PC-3 (cell line): ENCODE results near the gene FEM1C. TPM values are rescaled to one million over a fixed set of nuclear protein-coding genes. Genes with fewer than 3 reads are reported as not detected.

ENCODE experiments used
- ATAC-seq: fragments of 200-7000 bp; cut with Tn5 transposase; 2 replicates; pipeline ENCODE4 v1.9.1; 2020; ENCODE audit warnings: mild to moderate bottlenecking, moderate library complexity
- BruUV-seq: library from RNA; stranded (reverse); fragments of 400-500 nt; replicated peaks from 2 replicates; lab custom pipeline; 2021; lab: Mats Ljungman, UMichigan
- CTCF ChIA-PET: fragments of 300-600 bp; sonication (Branson Sonifier 250); formaldehyde crosslinking; loops from one replicate; lab custom pipeline; 2022; ENCODE audit warnings: antibody characterized with exemption; lab: Charles Lee
- POLR2A ChIA-PET: fragments of 300-600 bp; sonication (Branson Sonifier 250); formaldehyde crosslinking; loops from one replicate; lab custom pipeline; 2022; ENCODE audit warnings: antibody characterized with exemption; ENCODE audit not compliant: unreplicated experiment; lab: Charles Lee
- DNase-seq: peaks from one replicate; pipeline ENCODE4 v3.0.0-alpha.2; 2015
- H2AFZ ChIP-seq: fragments of 300-600 bp; sonication (generic); 2 replicates; pipeline ENCODE4 v1.6.0; 2016; ENCODE audit warnings: antibody characterized with exemption, low read length
- H3F3A ChIP-seq: fragments of 300-600 bp; sonication (generic); one replicate; pipeline ENCODE4 v1.6.0; 2017; ENCODE audit warnings: antibody characterized with exemption, low read length, control low read depth, mild to moderate bottlenecking; ENCODE audit not compliant: unreplicated experiment
- H3K27ac ChIP-seq: fragments of 300-600 bp; sonication (generic); 2 replicates; pipeline ENCODE4 v1.5.1; 2016; ENCODE audit warnings: mild to moderate bottlenecking, low read length
- H3K27me3 ChIP-seq: fragments of 300-600 bp; sonication (generic); 2 replicates; pipeline ENCODE4 v1.6.1; 2016; ENCODE audit warnings: low read length, mixed read lengths
- H3K36me3 ChIP-seq: fragments of 300-600 bp; sonication (generic); 2 replicates; pipeline ENCODE4 v1.6.1; 2016; ENCODE audit warnings: low read depth, mixed run types, low read length, mixed read lengths
- H3K4me1 ChIP-seq: fragments of 300-600 bp; sonication (generic); 2 replicates; pipeline ENCODE4 v1.5.1; 2016; ENCODE audit warnings: low read length; ENCODE audit not compliant: insufficient read depth
- H3K4me2 ChIP-seq: fragments of 300-600 bp; sonication (generic); 2 replicates; pipeline ENCODE4 v1.6.0; 2016; ENCODE audit warnings: low read length
- H3K4me3 ChIP-seq: fragments of 300-600 bp; sonication (generic); 2 replicates; pipeline ENCODE4 v1.5.1; 2016; ENCODE audit warnings: mild to moderate bottlenecking, low read length, mixed read lengths
- H3K79me2 ChIP-seq: fragments of 300-600 bp; sonication (generic); 2 replicates; pipeline ENCODE4 v1.6.1; 2017; ENCODE audit warnings: low read length, mixed read lengths
- H3K9ac ChIP-seq: fragments of 300-600 bp; sonication (generic); 2 replicates; pipeline ENCODE4 v1.6.0; 2016; ENCODE audit warnings: mild to moderate bottlenecking, low read length
- H3K9me2 ChIP-seq: fragments of 300-600 bp; sonication (generic); replicated peaks from 2 replicates; pipeline ENCODE4 v1.6.1; 2016; ENCODE audit warnings: mixed run types, low read length, mixed read lengths
- H3K9me3 ChIP-seq: fragments of 300-600 bp; sonication (generic); 2 replicates; pipeline ENCODE4 v1.6.1; 2016; ENCODE audit warnings: low read length, mixed read lengths
- H4K20me1 ChIP-seq: fragments of 300-600 bp; sonication (generic); 2 replicates; pipeline ENCODE4 v1.6.1; 2016; ENCODE audit warnings: low read length, mixed read lengths
- EZH2 ChIP-seq: fragments of 300-600 bp; sonication (generic); IDR thresholded peaks from one replicate; pipeline ENCODE4 v1.6.1; 2017; ENCODE audit warnings: antibody characterized with exemption, mild to moderate bottlenecking, low read length; ENCODE audit not compliant: unreplicated experiment
- EZH2phosphoT487 ChIP-seq: fragments of 300-600 bp; sonication (generic); IDR thresholded peaks from 2 replicates; pipeline ENCODE4 v1.6.1; 2018; ENCODE audit warnings: mild to moderate bottlenecking, antibody characterized with exemption, low read length, borderline replicate concordance
- intact Hi-C: fragments of 100-400 bp; cut with micrococcal nuclease; formaldehyde crosslinking; loops from 2 replicates; pipeline ENCODE4 v1.9.0; 2023
- total RNA-seq: library from RNA; depleted of rRNA; stranded (reverse); fragments of >200 nt; gene quantifications from 2 replicates; pipeline ENCODE4 v1.2.3, GENCODE V29; 2014
- TF ChIP-seq, protein P1 (sequence below): fragments of 300-600 bp; sonication (generic); conservative IDR thresholded peaks from 2 replicates; pipeline ENCODE4 v1.5.1; 2017; ENCODE audit warnings: antibody characterized with exemption, low read depth, mild to moderate bottlenecking, low read length

Gene FEM1C
- total RNA-seq, 1 experiment from 2014 or later = 8.4 TPM

DNA sequence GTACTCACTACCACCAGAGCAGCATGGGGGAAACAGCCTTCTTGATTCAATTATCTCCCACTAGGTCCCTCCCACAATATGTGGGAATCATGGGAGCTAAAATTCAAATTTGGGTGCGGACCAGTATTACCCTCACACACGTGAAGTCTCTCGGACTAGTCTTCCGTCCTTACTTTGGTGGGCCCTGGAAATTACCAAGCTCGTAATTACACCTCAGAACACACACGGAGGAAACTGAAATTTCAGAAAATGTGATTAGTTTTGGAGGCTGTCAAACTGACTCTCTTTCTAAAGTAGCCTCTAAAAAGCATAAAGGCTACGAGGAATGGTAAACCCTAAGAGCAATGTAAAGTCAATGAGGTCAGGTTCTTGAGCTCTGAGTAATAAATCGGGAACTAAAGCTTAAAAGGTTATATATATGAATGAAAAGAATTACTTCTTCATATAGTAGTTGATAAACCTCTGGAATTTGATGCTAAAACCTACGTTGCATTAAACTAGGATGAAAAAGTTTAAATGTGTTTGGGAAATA lies 842 bp upstream of the FEM1C start:
- H3K4me1 ChIP-seq = peaks cover 9% of the 10 kb centered on the region; the same call in 1 of the 2 replicates
- TSS peak; percentile 92 for BruUV-seq
- peaks cover 32% of the 10 kb centered on the region for H4K20me1 ChIP-seq
- H3K27me3 ChIP-seq = no peaks in the 10 kb centered on the region
- peaks cover 29% of the 10 kb centered on the region for H3K36me3 ChIP-seq
- peaks cover 40% of the 10 kb centered on the region for H3K79me2 ChIP-seq
- H3K9me3 ChIP-seq = peaks cover 6% of the 10 kb centered on the region; the same call in 1 of the 2 replicates
- TF ChIP-seq, protein P1, sequence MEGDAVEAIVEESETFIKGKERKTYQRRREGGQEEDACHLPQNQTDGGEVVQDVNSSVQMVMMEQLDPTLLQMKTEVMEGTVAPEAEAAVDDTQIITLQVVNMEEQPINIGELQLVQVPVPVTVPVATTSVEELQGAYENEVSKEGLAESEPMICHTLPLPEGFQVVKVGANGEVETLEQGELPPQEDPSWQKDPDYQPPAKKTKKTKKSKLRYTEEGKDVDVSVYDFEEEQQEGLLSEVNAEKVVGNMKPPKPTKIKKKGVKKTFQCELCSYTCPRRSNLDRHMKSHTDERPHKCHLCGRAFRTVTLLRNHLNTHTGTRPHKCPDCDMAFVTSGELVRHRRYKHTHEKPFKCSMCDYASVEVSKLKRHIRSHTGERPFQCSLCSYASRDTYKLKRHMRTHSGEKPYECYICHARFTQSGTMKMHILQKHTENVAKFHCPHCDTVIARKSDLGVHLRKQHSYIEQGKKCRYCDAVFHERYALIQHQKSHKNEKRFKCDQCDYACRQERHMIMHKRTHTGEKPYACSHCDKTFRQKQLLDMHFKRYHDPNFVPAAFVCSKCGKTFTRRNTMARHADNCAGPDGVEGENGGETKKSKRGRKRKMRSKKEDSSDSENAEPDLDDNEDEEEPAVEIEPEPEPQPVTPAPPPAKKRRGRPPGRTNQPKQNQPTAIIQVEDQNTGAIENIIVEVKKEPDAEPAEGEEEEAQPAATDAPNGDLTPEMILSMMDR = no peak
- TF ChIP-seq EZH2 (no peak), EZH2phosphoT487 (no peak)
- intact Hi-C loops = loop anchor here (2.0 kb wide), 2 partner anchors 33 to 41 kb away; no protein-coding TSS in a partner anchor
- no peaks in the 10 kb centered on the region for H3F3A ChIP-seq
- H3K27ac ChIP-seq = no peak overlapping the region
- peak overlapping the region; percentile 93 for H2AFZ ChIP-seq
- H3K9me2 ChIP-seq = no peaks in the 10 kb centered on the region
- peak overlapping the region; percentile 47; the same call in 1 of the 2 replicates for H3K4me3 ChIP-seq
- ATAC-seq (no peak), DNase-seq (no peak)
- ChIA-PET CTCF (no interaction called here), POLR2A (no interaction called here)
- H3K9ac ChIP-seq = no peak overlapping the region
- H3K4me2 ChIP-seq = peak overlapping the region; percentile 75

DNA sequence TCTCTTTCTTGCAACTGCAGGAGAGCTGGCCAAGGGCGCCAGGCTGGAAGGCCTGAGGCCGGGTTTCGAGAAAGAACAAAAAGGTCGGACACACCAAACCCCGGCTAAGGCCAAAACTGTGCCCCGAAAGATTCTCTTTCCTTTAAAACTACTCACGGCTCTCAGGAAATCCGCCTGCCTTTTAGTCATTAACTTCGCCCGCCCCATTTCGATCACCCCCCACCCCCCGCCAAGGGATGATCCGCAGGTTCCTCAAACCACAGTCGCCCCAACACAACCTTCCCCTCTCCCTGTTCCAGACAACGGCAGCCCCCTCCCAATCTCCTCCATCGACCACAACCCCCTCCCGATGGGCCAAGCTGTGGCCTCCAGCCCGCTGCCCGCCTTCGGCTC lies 536 bp downstream of the FEM1C start:
- peaks cover 42% of the 10 kb centered on the region for H3K36me3 ChIP-seq
- H3K79me2 ChIP-seq = peaks cover 54% of the 10 kb centered on the region
- peak overlapping the region; percentile 57 for H2AFZ ChIP-seq

More for the DNA sequence above, 536 bp downstream of the FEM1C start:
- BruUV-seq = no TSS peak
- Histone ChIP-seq H3K4me1 (peaks cover 17% of the 10 kb centered on the region; the same call in 1 of the 2 replicates), H3K4me2 (peak overlapping the region; percentile 94), H3K27ac (peak overlapping the region; percentile 69), H3K9me2 (no peaks in the 10 kb centered on the region), H3K9ac (peak overlapping the region; percentile 93), H3K27me3 (no peaks in the 10 kb centered on the region), H3K9me3 (peaks cover 6% of the 10 kb centered on the region; the same call in 1 of the 2 replicates), H4K20me1 (peaks cover 45% of the 10 kb centered on the region), H3F3A (no peaks in the 10 kb centered on the region), H3K4me3 (peak overlapping the region; percentile 79)
- TF ChIP-seq EZH2 (no peak), EZH2phosphoT487 (no peak)
- TF ChIP-seq, protein P1 = no peak
- peak; percentile 10 for ATAC-seq
- peak; percentile 26 for DNase-seq
- intact Hi-C loops = loop anchor here (1.0 to 5.0 kb wide), 5 partner anchors 35 to 167 kb away; no protein-coding TSS in a partner anchor
- POLR2A ChIA-PET = interaction anchor here (0.6 to 0.7 kb wide), 7 partner anchors 12 to 172 kb away, joined by 3 to 4 read pairs (median 3); no protein-coding TSS in a partner anchor
- CTCF ChIA-PET = interaction anchor here (0.6 to 0.7 kb wide), 3 partner anchors 30 to 83 kb away, joined by 3 to 8 read pairs (median 3); partner anchors contain the start of gene TMED7
